Endothelial cell of umbilical vein (primary cell): Measurements from ENCODE around the gene RRAGD.

Experiments
- CTCF ChIP-seq, 2 donors: IDR thresholded peaks; 1 replicate in 1 of 2; 2 replicates in 1 of 2; pipeline ENCODE4 v1.5.1; 2011; ENCODE audit warnings: low read length in 2 of 2, mild to moderate bottlenecking in 2 of 2, moderate library complexity in 2 of 2, control low read depth in 1 of 2, inconsistent platforms in 1 of 2, low read depth in 1 of 2; ENCODE audit not compliant: insufficient read depth in 1 of 2; ENCODE audit errors: extremely low read depth in 1 of 2
- POLR2A ChIP-seq: IDR thresholded peaks from 2 replicates; pipeline ENCODE4 v1.6.1; 2012; ENCODE audit warnings: low read depth, mild to moderate bottlenecking, control low read depth, low read length

- TF ChIP-seq POLR2A (no peak), CTCF (IDR thresholded peaks at IDR 0.05; ENCODE audit: extremely low read depth in 1 of 2, insufficient read depth in 1 of 2, low read depth in 1 of 2, low read length in 2 of 2) (no peak)
Observed at GRCh38 chr6:89339565-89339964, 72.5 kb downstream of the RRAGD start.
